ENCODE results near the gene CDK17.

Gene CDK17

DNA sequence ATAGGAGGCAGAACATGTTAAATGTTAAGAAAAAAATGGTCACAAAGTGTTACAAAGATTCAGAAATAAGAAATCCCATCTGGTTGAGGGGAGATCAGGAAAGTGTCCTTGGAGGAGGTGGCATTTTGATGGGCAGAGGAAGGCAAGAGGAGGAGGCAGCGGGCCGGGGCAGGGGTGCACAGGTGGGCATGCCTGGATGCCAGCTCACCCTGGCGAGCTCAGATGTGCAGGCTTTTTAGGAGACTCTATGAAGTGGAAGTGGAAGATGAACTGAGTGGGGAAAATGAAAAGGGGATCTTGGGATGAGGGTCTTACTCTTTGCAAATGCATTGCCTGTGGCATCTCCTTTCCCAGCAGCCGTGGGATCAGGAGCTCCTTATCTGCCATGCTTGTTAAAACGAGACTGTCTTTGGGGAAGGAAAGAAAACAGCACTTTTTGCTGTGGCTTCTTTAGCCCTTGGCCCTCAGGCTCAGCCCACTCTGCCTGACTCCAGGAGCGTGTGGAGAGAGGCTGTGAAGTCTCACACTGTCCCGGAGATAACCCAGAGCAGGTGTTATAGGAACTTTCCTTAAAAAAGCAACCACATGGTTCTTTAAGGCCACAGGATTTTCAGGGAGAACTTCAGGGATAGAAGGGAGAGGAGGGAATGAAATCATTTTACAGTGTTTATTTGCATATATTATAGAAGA is 143.4 kb downstream of the CDK17 start:
- H2AFZ ChIP-seq (ENCODE audit: low read length, unreplicated experiment), result no peak overlapping the region
- H3K4me1 ChIP-seq (ENCODE audit: control insufficient read depth, insufficient read depth, low read length, unreplicated experiment), result peaks cover 40% of the 10 kb centered on the region
- H3K36me3 ChIP-seq (ENCODE audit: insufficient read depth, low read length), result peaks cover 22% of the 10 kb centered on the region; the same call in 1 of the 2 replicates
- peak overlapping the region; percentile 81 for H3K27ac ChIP-seq (ENCODE audit: low read depth, low read length)
- peaks cover 68% of the 10 kb centered on the region for H3K79me2 ChIP-seq (ENCODE audit: control insufficient read depth, insufficient read depth, low read length, unreplicated experiment)
- no peak overlapping the region for H3K4me3 ChIP-seq (ENCODE audit: low read depth, low read length)
- H3K27me3 ChIP-seq (ENCODE audit: insufficient read depth, low read length), result no peaks in the 10 kb centered on the region

GRCh38 chr12:96255077-96255476 is 145.2 kb downstream of the CDK17 start:
- peaks cover 35% of the 10 kb centered on the region for H3K4me1 ChIP-seq (ENCODE audit: control insufficient read depth, insufficient read depth, low read length, unreplicated experiment)
- H3K36me3 ChIP-seq (ENCODE audit: insufficient read depth, low read length), result peaks cover 26% of the 10 kb centered on the region
- no peak overlapping the region for H2AFZ ChIP-seq (ENCODE audit: low read length, unreplicated experiment)
- no peak overlapping the region for H3K4me3 ChIP-seq (ENCODE audit: low read depth, low read length)
- peaks cover 86% of the 10 kb centered on the region for H3K79me2 ChIP-seq (ENCODE audit: control insufficient read depth, insufficient read depth, low read length, unreplicated experiment)
- H3K27me3 ChIP-seq (ENCODE audit: insufficient read depth, low read length), result no peaks in the 10 kb centered on the region
- peak overlapping the region; percentile 66 for H3K27ac ChIP-seq (ENCODE audit: low read depth, low read length)

GRCh38 chr12:96250119-96250685 is 150.0 kb downstream of the CDK17 start:
- Histone ChIP-seq H3K36me3 (ENCODE audit: insufficient read depth, low read length) (peaks cover 59% of the 10 kb centered on the region), H3K27me3 (ENCODE audit: insufficient read depth, low read length) (no peaks in the 10 kb centered on the region), H3K27ac (ENCODE audit: low read depth, low read length) (no peak overlapping the region), H3K79me2 (ENCODE audit: control insufficient read depth, insufficient read depth, low read length, unreplicated experiment) (peaks cover 100% of the 10 kb centered on the region), H3K4me3 (ENCODE audit: low read depth, low read length) (no peak overlapping the region), H2AFZ (ENCODE audit: low read length, unreplicated experiment) (no peak overlapping the region), H3K4me1 (ENCODE audit: control insufficient read depth, insufficient read depth, low read length, unreplicated experiment) (peaks cover 22% of the 10 kb centered on the region)

GRCh38 chr12:96249196-96250118 is 150.8 kb downstream of the CDK17 start:
- Histone ChIP-seq H2AFZ (ENCODE audit: low read length, unreplicated experiment) (no peak overlapping the region), H3K4me1 (ENCODE audit: control insufficient read depth, insufficient read depth, low read length, unreplicated experiment) (peaks cover 15% of the 10 kb centered on the region), H3K4me3 (ENCODE audit: low read depth, low read length) (no peak overlapping the region), H3K27me3 (ENCODE audit: insufficient read depth, low read length) (no peaks in the 10 kb centered on the region), H3K27ac (ENCODE audit: low read depth, low read length) (no peak overlapping the region; the same call in 1 of the 2 replicates), H3K36me3 (ENCODE audit: insufficient read depth, low read length) (peaks cover 63% of the 10 kb centered on the region), H3K79me2 (ENCODE audit: control insufficient read depth, insufficient read depth, low read length, unreplicated experiment) (peaks cover 100% of the 10 kb centered on the region)

DNA sequence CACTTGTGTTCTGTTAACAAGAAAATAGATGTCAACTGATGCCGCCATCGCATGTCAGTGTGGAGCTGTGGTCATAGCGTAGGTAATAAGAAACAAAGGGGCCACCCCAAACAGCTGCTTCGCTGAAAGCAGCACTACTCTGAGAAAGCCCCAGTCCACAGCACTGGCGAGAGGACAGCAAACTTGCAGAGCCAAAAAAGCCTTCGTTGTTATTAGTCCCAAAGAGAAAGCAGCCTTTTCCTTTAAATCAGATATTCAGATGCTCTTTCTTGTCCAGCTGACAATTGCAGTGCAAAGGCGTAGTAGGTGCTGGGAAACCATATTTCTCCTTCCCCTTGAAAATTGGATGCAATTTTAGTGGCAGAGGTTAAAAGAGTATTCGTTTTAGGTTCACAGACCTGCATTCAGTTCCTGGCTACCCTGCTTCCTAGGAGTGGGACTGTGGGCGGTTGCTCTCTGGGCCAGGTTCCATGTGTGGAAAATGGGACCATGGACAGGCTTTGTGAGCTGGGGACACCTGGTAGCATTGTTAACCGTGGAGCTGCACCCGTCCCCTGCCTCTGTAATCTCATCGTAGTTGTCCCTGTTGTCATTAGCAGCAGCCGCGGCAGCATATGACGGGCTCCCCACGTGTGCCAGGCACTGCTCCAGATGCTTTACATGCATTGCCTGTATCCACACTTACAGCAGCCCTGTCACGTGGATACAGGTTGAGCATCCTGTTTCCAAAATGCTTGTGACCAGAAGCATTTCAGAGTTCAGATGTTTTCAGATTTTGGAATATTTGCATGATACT is 151.9 kb downstream of the CDK17 start:
- Histone ChIP-seq H3K27me3 (ENCODE audit: insufficient read depth, low read length) (no peaks in the 10 kb centered on the region), H3K4me3 (ENCODE audit: low read depth, low read length) (no peak overlapping the region), H3K36me3 (ENCODE audit: insufficient read depth, low read length) (peaks cover 61% of the 10 kb centered on the region), H3K27ac (ENCODE audit: low read depth, low read length) (no peak overlapping the region), H2AFZ (ENCODE audit: low read length, unreplicated experiment) (no peak overlapping the region), H3K4me1 (ENCODE audit: control insufficient read depth, insufficient read depth, low read length, unreplicated experiment) (peaks cover 12% of the 10 kb centered on the region), H3K79me2 (ENCODE audit: control insufficient read depth, insufficient read depth, low read length, unreplicated experiment) (peaks cover 98% of the 10 kb centered on the region)

GRCh38 chr12:96247563-96247962 is 152.7 kb downstream of the CDK17 start:
- Histone ChIP-seq H3K36me3 (ENCODE audit: insufficient read depth, low read length) (peaks cover 63% of the 10 kb centered on the region), H3K79me2 (ENCODE audit: control insufficient read depth, insufficient read depth, low read length, unreplicated experiment) (peaks cover 98% of the 10 kb centered on the region)

DNA sequence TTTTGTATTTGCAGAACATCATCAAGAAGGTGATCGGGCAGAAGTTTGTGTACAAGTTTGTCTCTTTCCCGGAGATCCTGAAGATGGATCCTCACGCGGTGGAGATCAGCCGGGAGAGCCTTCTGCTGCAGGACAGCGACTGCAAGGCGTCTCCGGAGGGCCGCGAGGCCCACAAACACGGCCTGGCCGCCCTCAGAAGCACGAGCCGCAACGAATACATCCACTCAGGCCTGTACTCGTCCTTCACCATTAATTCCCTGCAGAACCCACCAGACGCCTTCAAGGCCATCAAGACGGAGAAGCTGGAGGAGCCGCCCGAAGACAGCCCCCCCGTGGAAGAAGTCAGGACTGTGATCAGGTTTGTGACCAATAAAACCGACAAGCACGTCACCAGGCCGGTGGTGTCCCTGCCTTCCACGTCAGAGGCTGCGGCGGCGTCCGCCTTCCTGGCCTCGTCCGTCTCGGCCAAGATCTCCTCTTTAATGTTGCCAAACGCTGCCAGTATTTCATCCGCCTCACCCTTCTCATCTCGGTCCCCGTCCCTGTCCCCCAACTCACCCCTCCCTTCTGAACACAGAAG is 153.2 kb downstream of the CDK17 start:
- Histone ChIP-seq H3K4me3 (ENCODE audit: low read depth, low read length) (no peak overlapping the region), H3K27me3 (ENCODE audit: insufficient read depth, low read length) (no peaks in the 10 kb centered on the region), H3K79me2 (ENCODE audit: control insufficient read depth, insufficient read depth, low read length, unreplicated experiment) (peaks cover 98% of the 10 kb centered on the region), H3K27ac (ENCODE audit: low read depth, low read length) (peak overlapping the region; percentile 51; the same call in 1 of the 2 replicates), H3K4me1 (ENCODE audit: control insufficient read depth, insufficient read depth, low read length, unreplicated experiment) (peaks cover 25% of the 10 kb centered on the region), H2AFZ (ENCODE audit: low read length, unreplicated experiment) (no peak overlapping the region), H3K36me3 (ENCODE audit: insufficient read depth, low read length) (peaks cover 62% of the 10 kb centered on the region)

More at GRCh38 chr12:96247563-96247962, 152.7 kb downstream of the CDK17 start:
- Histone ChIP-seq H3K27me3 (ENCODE audit: insufficient read depth, low read length) (no peaks in the 10 kb centered on the region), H3K27ac (ENCODE audit: low read depth, low read length) (peak overlapping the region; percentile 51; the same call in 1 of the 2 replicates), H3K4me3 (ENCODE audit: low read depth, low read length) (no peak overlapping the region), H2AFZ (ENCODE audit: low read length, unreplicated experiment) (no peak overlapping the region), H3K4me1 (ENCODE audit: control insufficient read depth, insufficient read depth, low read length, unreplicated experiment) (peaks cover 20% of the 10 kb centered on the region)

GRCh38 chr12:96244826-96245225 is 155.4 kb downstream of the CDK17 start:
- H3K4me1 ChIP-seq (ENCODE audit: control insufficient read depth, insufficient read depth, low read length, unreplicated experiment), result peaks cover 33% of the 10 kb centered on the region
- no peak overlapping the region for H2AFZ ChIP-seq (ENCODE audit: low read length, unreplicated experiment)
- no peaks in the 10 kb centered on the region for H3K27me3 ChIP-seq (ENCODE audit: insufficient read depth, low read length)
- H3K36me3 ChIP-seq (ENCODE audit: insufficient read depth, low read length), result peaks cover 49% of the 10 kb centered on the region; the same call in 1 of the 2 replicates
- H3K27ac ChIP-seq (ENCODE audit: low read depth, low read length), result peak overlapping the region; percentile 17; the same call in 1 of the 2 replicates
- H3K4me3 ChIP-seq (ENCODE audit: low read depth, low read length), result no peak overlapping the region
- H3K79me2 ChIP-seq (ENCODE audit: control insufficient read depth, insufficient read depth, low read length, unreplicated experiment), result peaks cover 96% of the 10 kb centered on the region

- Histone ChIP-seq H3K79me2 (ENCODE audit: control insufficient read depth, insufficient read depth, low read length, unreplicated experiment) (peaks cover 93% of the 10 kb centered on the region), H2AFZ (ENCODE audit: low read length, unreplicated experiment) (no peak overlapping the region), H3K27ac (ENCODE audit: low read depth, low read length) (peak overlapping the region; percentile 62), H3K27me3 (ENCODE audit: insufficient read depth, low read length) (no peaks in the 10 kb centered on the region), H3K4me1 (ENCODE audit: control insufficient read depth, insufficient read depth, low read length, unreplicated experiment) (peaks cover 41% of the 10 kb centered on the region), H3K36me3 (ENCODE audit: insufficient read depth, low read length) (peaks cover 31% of the 10 kb centered on the region; the same call in 1 of the 2 replicates), H3K4me3 (ENCODE audit: low read depth, low read length) (no peak overlapping the region)
These were observed 157.6 kb downstream of the CDK17 start for GRCh38 chr12:96242597-96242996.
